Muscle of leg (tissue), 16 donors: ENCODE measurements around the gene IL10. TPM values are rescaled to one million over a fixed set of nuclear protein-coding genes. Genes with fewer than 3 reads are reported as not detected.

ENCODE experiments used
- DNase-seq: peaks from one replicate; pipeline ENCODE4 v3.0.0; 2013
- H3K27ac ChIP-seq: one replicate; pipeline ENCODE4 v1.5.1; 2013; ENCODE audit warnings: mild to moderate bottlenecking, low read length, control low read depth
- H3K27me3 ChIP-seq: one replicate; pipeline ENCODE4 v1.6.1; 2013; ENCODE audit warnings: low read length; ENCODE audit not compliant: control insufficient read depth, insufficient read depth
- H3K36me3 ChIP-seq: one replicate; pipeline ENCODE4 v1.6.1; 2013; ENCODE audit warnings: low read length; ENCODE audit not compliant: control insufficient read depth, insufficient read depth
- H3K4me1 ChIP-seq: one replicate; pipeline ENCODE4 v1.6.1; 2013; ENCODE audit warnings: low read length; ENCODE audit not compliant: control insufficient read depth, insufficient read depth
- H3K4me3 ChIP-seq: one replicate; pipeline ENCODE4 v1.5.1; 2013; ENCODE audit warnings: low read length, control low read depth
- H3K9me3 ChIP-seq: replicated peaks from 2 replicates; pipeline ENCODE4 v1.6.1; 2013; ENCODE audit warnings: low read depth, low read length; ENCODE audit not compliant: control insufficient read depth
- WGBS: methylation state at CpG from one replicate; pipeline ENCODE4 v1.1.5; 2013; ENCODE audit warnings: missing lambda C conversion rate; ENCODE audit not compliant: insufficient coverage; 5-methylcytosine and 5-hydroxymethylcytosine counted together
- long read RNA-seq, 11 donors: transcript quantifications; one replicate each; lab custom pipeline, GENCODE V29; 2026
- polyA plus RNA-seq, 8 donors: library from polyadenylated mRNA; unstranded; fragments of 120-200 nt; gene quantifications; one replicate each; pipeline versions ENCODE4 v1.2.1 to v1.2.3, GENCODE V29; 2013; ENCODE audit warnings: inconsistent platforms in 1 of 8, low replicate concordance in 1 of 8; ENCODE audit not compliant: insufficient read length in 8 of 8, insufficient read depth in 1 of 8
- total RNA-seq: library from RNA; stranded (reverse); fragments of 120-200 nt; gene quantifications from one replicate; pipeline ENCODE4 v1.2.4, GENCODE V29; 2013

Gene IL10
- total RNA-seq (1.1 TPM), polyA plus RNA-seq (1 to 10 TPM in 1 of 8 donors, under 1 TPM in 7; 0.35 to 1.0 (median 0.47) TPM)
- long read RNA-seq, donor 1, partial matches to known transcripts: 0 of 1 reads
- long read RNA-seq, donor 1, other reads (novel, unspliced or antisense): 0 of 1 reads
- long read RNA-seq, donor 2: 0 reads
- long read RNA-seq, donor 3: 0 reads
- long read RNA-seq, donor 4, partial matches to known transcripts: 0 of 1 reads
- long read RNA-seq, donor 4, other reads (novel, unspliced or antisense): 0 of 1 reads
- long read RNA-seq, donor 5: 0 reads
- long read RNA-seq, donor 6: 0 reads
- long read RNA-seq, donor 7: 0 reads
- long read RNA-seq, donor 8: 0 reads
- long read RNA-seq, donor 9: 0 reads
- long read RNA-seq, donor 10: 0 reads
- long read RNA-seq, donor 11: 0 reads

GRCh38 chr1:206772243-206772937 is at the start of gene IL10:
Gene IL10, minus strand, starts transcription at chr1:206772494. Its CDS starts 59 bp downstream, at chr1:206772435.
- H3K27ac ChIP-seq: no peak within 1 kb of the TSS
- no peaks in the 10 kb centered on the region for H3K4me1 ChIP-seq

DNA sequence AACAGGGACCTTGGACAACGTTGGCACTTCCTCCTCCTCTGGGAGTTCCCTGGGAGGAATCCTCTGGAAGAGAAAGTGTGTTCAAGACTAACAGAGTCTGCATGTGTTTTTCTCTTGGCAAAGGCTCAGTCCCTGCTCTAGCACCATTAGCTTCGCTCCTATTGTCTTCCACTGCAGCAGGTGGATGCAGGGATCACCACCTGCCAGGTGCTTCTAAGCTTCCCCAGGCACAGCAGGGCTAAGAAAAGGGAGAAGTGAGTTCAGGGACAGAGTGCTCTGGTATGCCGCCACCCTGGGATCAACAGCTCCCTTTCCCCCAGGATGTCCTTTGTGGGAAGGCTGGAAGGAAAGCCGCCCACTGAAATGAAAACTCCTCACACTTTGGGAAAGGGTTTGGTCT is 49.2 kb upstream of the IL10 start:
- Histone ChIP-seq H3K27ac (no peak overlapping the region), H3K4me3 (no peak overlapping the region), H3K36me3 (no peaks in the 10 kb centered on the region), H3K9me3 (no peaks in the 10 kb centered on the region), H3K27me3 (no peaks in the 10 kb centered on the region), H3K4me1 (peaks cover 9% of the 10 kb centered on the region)
- no peak for DNase-seq
- no CpG with 5 or more reads among the region's 4 CpGs for WGBS

More at GRCh38 chr1:206772243-206772937, at the start of gene IL10:
- peak; percentile 43 for DNase-seq
- no peaks in the 10 kb centered on the region for H3K9me3 ChIP-seq
- peaks cover 8% of the 10 kb centered on the region for H3K27me3 ChIP-seq
- no peaks in the 10 kb centered on the region for H3K36me3 ChIP-seq
- H3K4me3 ChIP-seq: no peak within 1 kb of the TSS
- WGBS: 83% methylated on average over 4 of the region's 8 CpGs

- DNase-seq: peak; percentile 60
- Histone ChIP-seq H3K36me3 (no peaks in the 10 kb centered on the region), H3K4me1 (peaks cover 2% of the 10 kb centered on the region), H3K27ac (no peak overlapping the region), H3K4me3 (no peak overlapping the region), H3K27me3 (no peaks in the 10 kb centered on the region), H3K9me3 (peaks cover 6% of the 10 kb centered on the region)
- 54% methylated on average over 2 of the region's 4 CpGs for WGBS
Measured at GRCh38 chr1:206816390-206817287, 44.3 kb upstream of the IL10 start.

DNA sequence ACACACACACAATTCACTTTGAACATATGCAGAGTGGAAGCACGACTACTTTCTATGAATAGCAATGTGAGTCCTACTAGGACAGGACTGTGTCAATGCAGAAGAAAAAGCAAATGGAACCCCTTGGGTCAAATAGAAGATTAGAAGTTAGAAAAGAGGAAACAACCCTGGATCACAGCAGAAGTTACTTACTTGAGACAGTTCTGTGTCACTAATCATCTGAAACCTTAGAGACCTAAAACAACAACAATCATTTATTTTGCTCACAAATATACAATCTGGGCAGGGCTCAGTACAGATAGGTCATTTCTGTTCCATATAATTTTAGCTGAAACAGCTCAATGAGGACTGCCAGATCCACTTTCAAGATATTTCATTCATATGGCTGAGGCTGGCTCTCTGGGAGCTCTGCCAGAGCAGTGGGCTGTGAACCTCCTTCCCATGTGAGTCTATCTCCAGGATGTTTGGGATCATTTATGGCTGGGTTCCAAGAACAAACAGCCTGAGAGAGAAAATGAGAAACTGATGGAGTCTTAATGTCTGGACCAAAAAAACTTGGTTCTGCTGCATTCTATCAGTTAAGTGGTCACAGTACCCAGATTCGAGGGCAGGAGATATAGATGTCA is 42.5 kb upstream of the IL10 start:
- H3K4me3 ChIP-seq: no peak overlapping the region
- no peaks in the 10 kb centered on the region for H3K36me3 ChIP-seq
- no peaks in the 10 kb centered on the region for H3K27me3 ChIP-seq
- peak overlapping the region; percentile 13 for H3K27ac ChIP-seq
- peaks cover 6% of the 10 kb centered on the region for H3K9me3 ChIP-seq
- peaks cover 2% of the 10 kb centered on the region for H3K4me1 ChIP-seq
- peak; percentile 83 for DNase-seq
- WGBS: 18% methylated on average over 1 of the region's 2 CpGs

DNA sequence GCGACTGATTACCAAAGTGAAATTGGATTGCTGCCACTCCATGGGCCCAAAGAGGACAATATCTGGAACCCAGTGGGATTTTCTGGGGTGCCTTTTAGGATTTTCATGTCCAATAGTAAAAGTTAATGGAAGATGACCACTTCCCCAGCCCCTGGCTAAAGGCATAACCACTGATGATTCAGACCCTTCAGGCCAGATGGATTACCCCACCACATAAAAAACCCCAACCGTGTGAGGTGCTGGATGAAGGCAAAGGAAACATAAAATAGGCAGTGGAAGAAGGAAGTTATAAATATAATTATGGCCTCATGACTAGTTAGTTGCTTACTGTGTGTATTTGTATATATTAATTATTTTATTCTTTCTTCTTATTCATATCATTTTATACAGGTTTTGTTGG is 40.2 kb upstream of the IL10 start:
- no peaks in the 10 kb centered on the region for H3K27me3 ChIP-seq
- H3K36me3 ChIP-seq: no peaks in the 10 kb centered on the region
- H3K4me1 ChIP-seq: peaks cover 2% of the 10 kb centered on the region
- 100% methylated on average over 1 of the region's 2 CpGs for WGBS
- DNase-seq: no peak
- no peak overlapping the region for H3K4me3 ChIP-seq
- no peak overlapping the region for H3K27ac ChIP-seq
- H3K9me3 ChIP-seq: peaks cover 6% of the 10 kb centered on the region

DNA sequence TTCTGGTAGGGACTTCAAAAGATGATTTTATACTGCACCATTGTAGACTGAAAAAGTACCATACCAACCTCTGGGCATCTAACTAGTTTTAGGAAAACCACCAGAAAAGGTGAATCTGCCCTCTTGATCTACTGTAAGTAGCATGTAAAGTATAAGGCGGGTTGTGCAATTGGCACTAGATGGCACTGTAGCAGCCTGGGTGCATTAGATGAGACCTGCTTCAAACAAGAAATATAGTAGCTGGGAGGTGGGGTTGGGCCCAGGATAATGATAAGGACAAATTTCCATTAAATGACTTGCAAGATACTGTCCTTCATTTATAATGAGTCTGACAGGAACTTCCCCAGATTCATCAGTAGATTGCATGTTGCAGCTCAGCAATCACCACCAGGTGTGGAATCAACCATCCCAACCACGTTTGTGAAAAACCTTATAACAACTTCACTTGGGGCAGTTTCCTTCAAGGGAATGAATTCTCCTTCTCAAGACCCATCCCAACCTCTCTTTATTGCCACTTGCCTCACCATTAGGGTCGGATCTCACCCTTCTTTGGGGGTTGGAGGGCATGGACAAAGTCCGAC is 37.3 kb upstream of the IL10 start:
- WGBS: 38% methylated on average over 1 of the region's 4 CpGs

DNA sequence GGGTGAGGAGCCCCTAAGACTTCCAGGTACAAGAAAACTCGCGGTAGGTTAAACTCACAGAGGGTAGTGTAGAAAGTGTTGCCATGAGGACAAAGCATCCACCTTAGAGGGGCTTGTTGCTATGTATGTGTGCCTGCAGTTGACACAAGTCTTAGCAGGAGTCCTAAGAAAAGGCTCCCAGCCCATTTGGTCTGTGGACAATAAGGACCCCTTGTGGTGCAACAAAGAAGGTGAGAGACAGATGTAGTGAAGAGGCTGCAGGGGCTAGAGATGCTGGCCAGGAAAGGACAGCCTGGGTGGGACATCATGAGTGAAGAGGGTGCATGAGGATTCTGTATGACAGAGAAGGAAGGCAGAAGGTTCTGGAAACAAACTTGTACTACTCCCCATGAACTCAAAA is 36.3 kb upstream of the IL10 start:
- Histone ChIP-seq H3K36me3 (no peaks in the 10 kb centered on the region), H3K4me1 (no peaks in the 10 kb centered on the region), H3K27ac (no peak overlapping the region), H3K4me3 (no peak overlapping the region), H3K9me3 (peaks cover 6% of the 10 kb centered on the region), H3K27me3 (no peaks in the 10 kb centered on the region)
- 84% methylated on average over 2 of the region's 2 CpGs for WGBS
- DNase-seq: peak; percentile 43

More for the DNA sequence above, 37.3 kb upstream of the IL10 start:
- no peak overlapping the region for H3K4me3 ChIP-seq
- H3K9me3 ChIP-seq: peaks cover 6% of the 10 kb centered on the region
- H3K27me3 ChIP-seq: no peaks in the 10 kb centered on the region
- H3K4me1 ChIP-seq: no peaks in the 10 kb centered on the region
- no peaks in the 10 kb centered on the region for H3K36me3 ChIP-seq
- DNase-seq: no peak
- H3K27ac ChIP-seq: no peak overlapping the region

DNA sequence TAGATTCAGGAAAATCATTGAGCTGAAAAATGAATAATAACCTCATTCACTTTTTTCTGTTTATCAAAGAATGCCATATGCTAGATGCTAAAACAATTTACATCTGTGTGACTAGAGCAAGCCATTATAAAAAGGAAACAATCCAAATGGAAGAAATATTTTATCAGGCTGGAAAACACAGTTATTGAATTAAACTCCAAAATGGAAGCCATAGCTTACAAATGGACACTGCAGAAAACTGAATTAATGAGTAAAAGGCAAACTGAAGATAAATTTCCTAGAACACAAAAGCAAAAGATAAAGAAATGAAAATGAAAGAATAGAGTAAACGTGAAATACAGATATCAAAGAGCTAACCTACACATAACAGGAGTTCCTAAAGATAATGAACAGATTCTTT is 33.1 kb upstream of the IL10 start:
- no peak overlapping the region for H3K4me3 ChIP-seq
- no peaks in the 10 kb centered on the region for H3K36me3 ChIP-seq
- H3K27ac ChIP-seq: no peak overlapping the region
- no peak for DNase-seq
- no peaks in the 10 kb centered on the region for H3K27me3 ChIP-seq
- H3K9me3 ChIP-seq: no peaks in the 10 kb centered on the region
- WGBS: no CpG with 5 or more reads among the region's 1 CpG
- no peaks in the 10 kb centered on the region for H3K4me1 ChIP-seq

- no peaks in the 10 kb centered on the region for H3K36me3 ChIP-seq
- WGBS: no CpG with 5 or more reads among the region's 1 CpG
- no peak for DNase-seq
- H3K4me1 ChIP-seq: no peaks in the 10 kb centered on the region
- no peaks in the 10 kb centered on the region for H3K9me3 ChIP-seq
- H3K27ac ChIP-seq: no peak overlapping the region
- H3K4me3 ChIP-seq: no peak overlapping the region
- H3K27me3 ChIP-seq: no peaks in the 10 kb centered on the region
Measured at GRCh38 chr1:206804156-206804737, 32.0 kb upstream of the IL10 start.
